Left lung (tissue), 10 donors: ENCODE measurements around the gene PGLYRP1. TPM values are rescaled to one million over a fixed set of nuclear protein-coding genes. Genes with fewer than 3 reads are reported as not detected.
A peak's percentile ranks its signal among the peaks of the same experiment; 100 is the strongest.

Source experiments
- ATAC-seq: fragments of 200-7000 bp; cut with Tn5 transposase; one replicate; pipeline ENCODE4 v1.9.1; 2020; ENCODE audit warnings: moderate library complexity
- DNase-seq, 4 donors: peaks; one replicate each; pipeline ENCODE4 v3.0.0-alpha.2; 2013 to 2020
- H3K27ac ChIP-seq, 2 donors: fragments of 200-600 bp; sonication (generic) in 1 of 2; one replicate each; pipeline versions ENCODE4 v1.5.0 to v1.8.0; 2020 to 2021
- H3K27me3 ChIP-seq, 2 donors: fragments of 200-600 bp; sonication (generic) in 1 of 2; one replicate each; pipeline versions ENCODE4 v1.5.0 to v1.8.0; 2020 to 2021
- H3K36me3 ChIP-seq, 2 donors: fragments of 200-600 bp; sonication (generic) in 1 of 2; one replicate each; pipeline versions ENCODE4 v1.5.0 to v1.8.0; 2020 to 2021
- H3K4me1 ChIP-seq, 2 donors: fragments of 200-600 bp; one replicate each; pipeline ENCODE4 v1.8.0; 2021
- H3K4me3 ChIP-seq, 2 donors: fragments of 200-600 bp; sonication (generic) in 1 of 2; one replicate each; pipeline versions ENCODE4 v1.5.0 to v1.8.0; 2020 to 2021; ENCODE audit warnings: mild to moderate bottlenecking in 1 of 2
- H3K9me3 ChIP-seq, 2 donors: fragments of 200-600 bp; sonication (generic) in 1 of 2; one replicate each; pipeline versions ENCODE4 v1.5.0 to v1.8.0; 2020 to 2021
- intact Hi-C, 2 donors: fragments of 100-400 bp; cut with DNase I; formaldehyde crosslinking; loops; one replicate each; pipeline versions ENCODE4 v1.11.2 to v1.14.2; 2022
- polyA plus RNA-seq, 6 donors: library from polyadenylated mRNA; unstranded; fragments of 120-200 nt; gene quantifications; one replicate each; pipeline ENCODE4 v1.2.1, GENCODE V29; 2013; ENCODE audit not compliant: insufficient read length in 6 of 6
- total RNA-seq, 2 donors: library from RNA; stranded (reverse); fragmentation: NEBNext Ultra II Directional; extraction: Animal tissue kit (Norgen Biotek cat#: 25700); gene quantifications; one replicate each; pipeline ENCODE4 v1.2.1, GENCODE V29; 2021
- TF ChIP-seq, protein P1 (sequence below), 2 donors: fragments of 200-600 bp; sonication (generic) in 1 of 2; IDR thresholded peaks; one replicate each; pipeline versions ENCODE4 v1.5.0 to v1.8.0; 2021; ENCODE audit warnings: antibody characterized with exemption in 2 of 2
- donor health status: DM: no; HTN: yes; CAD: no.
- donor health status: DM: no; HTN: no; CAD: no.

Gene PGLYRP1
- total and polyA plus RNA-seq, 8 donors: 0.31 to 6.3 (median 0.89) TPM

DNA sequence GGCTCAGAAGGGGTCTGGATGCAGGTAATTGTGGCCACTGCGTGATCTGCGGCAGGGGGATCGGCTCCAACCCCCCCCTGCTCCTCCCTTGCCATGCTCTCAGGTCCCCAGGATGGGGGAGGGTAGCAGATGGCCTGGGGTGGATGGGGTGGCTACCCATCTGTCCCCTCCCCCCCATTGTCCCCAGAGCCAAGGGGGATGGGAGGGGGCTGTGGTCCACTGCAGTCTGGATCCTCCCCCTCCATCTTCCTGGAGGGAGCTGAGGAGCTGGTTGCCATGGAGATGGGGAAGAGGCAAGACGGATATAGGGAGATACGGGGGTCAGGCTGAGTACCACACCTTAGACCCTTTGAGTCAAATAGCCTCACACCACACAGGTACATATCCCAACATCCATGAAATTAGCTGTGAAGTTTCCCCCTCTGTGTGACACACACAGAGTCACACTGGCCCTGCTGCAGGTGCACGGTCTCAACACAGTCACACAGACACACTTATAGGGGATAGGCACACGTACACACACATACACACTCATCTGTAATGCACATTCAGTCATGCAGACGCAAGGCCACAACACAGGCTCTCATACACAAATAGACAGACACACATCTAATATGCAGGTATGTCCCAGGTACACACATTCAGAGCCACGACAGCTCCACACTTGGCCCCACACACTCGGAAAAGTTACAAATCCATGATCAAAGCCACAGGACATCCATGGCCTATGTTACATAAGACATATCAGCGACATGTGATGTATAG, 47.4 kb downstream of the PGLYRP1 start:
- no peak overlapping the region for H3K4me3 ChIP-seq
- H3K36me3 ChIP-seq: no peaks in the 10 kb centered on the region
- intact Hi-C loops: no loop called here
- TF ChIP-seq, protein P1, sequence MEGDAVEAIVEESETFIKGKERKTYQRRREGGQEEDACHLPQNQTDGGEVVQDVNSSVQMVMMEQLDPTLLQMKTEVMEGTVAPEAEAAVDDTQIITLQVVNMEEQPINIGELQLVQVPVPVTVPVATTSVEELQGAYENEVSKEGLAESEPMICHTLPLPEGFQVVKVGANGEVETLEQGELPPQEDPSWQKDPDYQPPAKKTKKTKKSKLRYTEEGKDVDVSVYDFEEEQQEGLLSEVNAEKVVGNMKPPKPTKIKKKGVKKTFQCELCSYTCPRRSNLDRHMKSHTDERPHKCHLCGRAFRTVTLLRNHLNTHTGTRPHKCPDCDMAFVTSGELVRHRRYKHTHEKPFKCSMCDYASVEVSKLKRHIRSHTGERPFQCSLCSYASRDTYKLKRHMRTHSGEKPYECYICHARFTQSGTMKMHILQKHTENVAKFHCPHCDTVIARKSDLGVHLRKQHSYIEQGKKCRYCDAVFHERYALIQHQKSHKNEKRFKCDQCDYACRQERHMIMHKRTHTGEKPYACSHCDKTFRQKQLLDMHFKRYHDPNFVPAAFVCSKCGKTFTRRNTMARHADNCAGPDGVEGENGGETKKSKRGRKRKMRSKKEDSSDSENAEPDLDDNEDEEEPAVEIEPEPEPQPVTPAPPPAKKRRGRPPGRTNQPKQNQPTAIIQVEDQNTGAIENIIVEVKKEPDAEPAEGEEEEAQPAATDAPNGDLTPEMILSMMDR (IDR thresholded peaks at IDR 0.05): no peak
- peak in 1 of 4 donors; percentile 25 for DNase-seq
- ATAC-seq: no peak
- H3K9me3 ChIP-seq: no peaks in the 10 kb centered on the region
- peaks cover 37 to 69% of the 10 kb centered on the region in 2 donors for H3K27me3 ChIP-seq
- H3K27ac ChIP-seq: no peak overlapping the region
- H3K4me1 ChIP-seq: peaks cover 0 to 10% of the 10 kb centered on the region in 2 donors

- ATAC-seq (peak; percentile 71), DNase-seq (peak in 3 of 4 donors; percentile 48 to 80 (median 51))
- peaks cover 0 to 10% of the 10 kb centered on the region in 2 donors for H3K4me1 ChIP-seq
- peak within 1 kb of the TSS in 1 of 2 donors; percentile 46 for H3K4me3 ChIP-seq
- TF ChIP-seq, protein P1 (IDR thresholded peaks at IDR 0.05): no peak
- intact Hi-C loops: no loop called here
- peak within 1 kb of the TSS; percentile 15 to 50 for H3K27ac ChIP-seq
- H3K9me3 ChIP-seq: no peaks in the 10 kb centered on the region
- H3K36me3 ChIP-seq: no peaks in the 10 kb centered on the region
- H3K27me3 ChIP-seq: peaks cover 37 to 84% of the 10 kb centered on the region in 2 donors
Observed at GRCh38 chr19:45973553-45974338, 49.1 kb downstream of the PGLYRP1 start, which contains the start of gene NOVA2. TSS of gene NOVA2 (minus strand) at chr19:45973865. CDS start at chr19:45973351, 514 bp downstream.

- Histone ChIP-seq H3K36me3 (no peaks in the 10 kb centered on the region), H3K27me3 (peaks cover 37 to 91% of the 10 kb centered on the region in 2 donors), H3K4me1 (peaks cover 0 to 10% of the 10 kb centered on the region in 2 donors), H3K4me3 (peak overlapping the region in 1 of 2 donors; percentile 46), H3K27ac (peak overlapping the region; percentile 15 to 50), H3K9me3 (no peaks in the 10 kb centered on the region)
- intact Hi-C loops: no loop called here
- DNase-seq (peak in 1 of 4 donors; percentile 54), ATAC-seq (no peak)
- TF ChIP-seq, protein P1 (IDR thresholded peaks at IDR 0.05): no peak
Observed at GRCh38 chr19:45972947-45973540, 49.8 kb downstream of the PGLYRP1 start.

DNA sequence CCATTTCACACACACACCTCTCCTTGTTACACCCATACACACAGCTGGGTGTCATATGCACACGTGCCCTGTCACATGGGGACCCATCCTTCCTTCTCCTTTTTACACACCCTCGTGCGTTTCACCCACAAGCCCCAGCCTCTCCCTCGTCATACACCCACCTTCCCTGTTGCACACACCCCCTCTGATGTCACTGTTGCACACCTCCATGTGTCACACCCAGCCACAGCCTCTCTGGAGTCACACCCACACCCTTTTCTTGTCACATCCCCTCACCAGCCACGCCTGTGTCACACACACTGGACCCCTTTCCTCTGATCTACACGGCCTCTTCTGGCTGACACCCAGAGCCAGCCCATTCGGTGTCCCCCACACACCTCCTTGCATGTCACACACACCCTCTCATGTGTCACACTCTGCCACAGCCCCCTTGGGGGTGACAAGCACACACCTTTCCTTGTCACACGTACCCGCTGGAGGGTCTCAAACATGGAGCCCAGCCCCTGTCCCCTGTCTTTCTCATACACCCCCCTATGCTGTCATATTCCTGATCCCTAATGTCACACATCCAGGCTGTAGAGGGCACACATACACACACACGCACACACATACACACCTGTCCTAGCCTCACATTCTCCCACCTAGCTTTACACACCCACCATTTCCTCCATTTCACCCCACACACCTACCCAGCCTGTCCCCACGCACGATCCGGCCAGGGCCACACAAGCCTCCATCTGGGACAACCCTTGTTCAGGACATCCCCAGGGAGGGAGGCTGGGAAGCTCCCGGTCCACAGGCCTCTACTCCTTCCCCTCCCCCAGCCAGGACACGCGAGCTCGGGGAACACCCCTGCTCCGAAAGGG, 50.5 kb downstream of the PGLYRP1 start:
- ATAC-seq: peak; percentile 28
- peak overlapping the region; percentile 1 to 46 for H3K4me3 ChIP-seq
- peak in 1 of 4 donors; percentile 42 for DNase-seq
- peaks cover 37 to 94% of the 10 kb centered on the region in 2 donors for H3K27me3 ChIP-seq
- H3K27ac ChIP-seq: peak overlapping the region; percentile 15 to 50
- peaks cover 0 to 10% of the 10 kb centered on the region in 2 donors for H3K4me1 ChIP-seq
- intact Hi-C loops: no loop called here
- no peaks in the 10 kb centered on the region for H3K36me3 ChIP-seq
- no peaks in the 10 kb centered on the region for H3K9me3 ChIP-seq
- TF ChIP-seq, protein P1 (IDR thresholded peaks at IDR 0.05): no peak
